OCI-LY1 (cell line): ENCODE measurements around the gene OLIG2.

Source experiments
- CTCF ChIP-seq: fragments of 200-600 bp; sonication (generic), shearing (Covaris generic); IDR thresholded peaks from 2 replicates; pipeline ENCODE4 v1.5.1; 2017; ENCODE audit warnings: mild to moderate bottlenecking, antibody characterized with exemption, low read length, moderate library complexity, mixed read lengths
- EZH2 ChIP-seq: fragments of 200-600 bp; sonication (generic), shearing (Covaris generic); IDR thresholded peaks from 2 replicates; pipeline ENCODE4 v1.8.0; 2017; ENCODE audit warnings: borderline replicate concordance, mixed run types, mild to moderate bottlenecking, antibody characterized with exemption, low read length, moderate library complexity, mixed read lengths

GRCh38 chr21:33047231-33047630, 21.5 kb downstream of the OLIG2 start:
- TF ChIP-seq EZH2 (no peak), CTCF (no peak)
